Ishikawa (cell line): ENCODE results near the gene WASHC2C.

Experiments
- CEBPB ChIP-seq: IDR thresholded peaks from 2 replicates; pipeline ENCODE4 v1.6.1; 2012
- EP300 ChIP-seq: IDR thresholded peaks from 2 replicates; pipeline ENCODE4 v1.6.1; 2012; ENCODE audit warnings: borderline replicate concordance
- RAD21 ChIP-seq: IDR thresholded peaks from 2 replicates; pipeline ENCODE4 v1.6.1; 2012; ENCODE audit warnings: low read depth
- TCF12 ChIP-seq: IDR thresholded peaks from 2 replicates; pipeline ENCODE4 v1.6.1; 2012; ENCODE audit warnings: low read depth
- TEAD4 ChIP-seq: IDR thresholded peaks from 2 replicates; pipeline ENCODE4 v1.6.1; 2012
- ZBTB7A ChIP-seq: IDR thresholded peaks from 2 replicates; pipeline ENCODE4 v1.6.1; 2012; ENCODE audit warnings: low read depth

Gene WASHC2C

DNA sequence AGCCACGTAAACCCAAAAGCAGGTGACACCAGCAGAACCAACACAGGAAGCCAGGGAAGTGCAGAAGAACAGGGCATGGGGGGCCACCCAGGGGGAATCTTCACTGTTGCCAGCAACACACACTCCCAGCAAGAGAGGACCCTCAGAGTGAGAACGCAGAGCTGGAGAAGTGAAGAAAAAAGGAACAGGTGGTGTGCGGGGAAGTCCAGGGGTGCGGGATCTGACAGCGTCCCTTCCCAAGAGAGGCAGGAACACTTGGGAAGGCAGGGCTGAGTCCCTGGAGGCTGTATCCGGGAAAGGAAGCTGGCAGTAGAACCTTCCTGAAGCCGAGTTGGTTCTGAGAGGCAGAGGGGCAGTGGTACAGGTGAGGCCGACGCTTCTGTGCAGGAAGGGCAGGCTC, 92.5 kb downstream of the WASHC2C start:
- TF ChIP-seq CEBPB (no peak), TEAD4 (no peak), EP300 (no peak), ZBTB7A (no peak), TCF12 (no peak), RAD21 (no peak)
